A549 (cell line): ENCODE results near the gene SLC12A8.

Experiments
- BHLHE40 ChIP-seq: IDR thresholded peaks from 2 replicates; pipeline ENCODE4 v1.6.1; 2012; ENCODE audit warnings: low read depth, low read length, inconsistent platforms
- HMGXB4 ChIP-seq: fragments of 250-450 bp; sonication (Bioruptor Pico); IDR thresholded peaks from 2 replicates; pipeline ENCODE4 v1.5.0; 2021; ENCODE audit warnings: mild to moderate bottlenecking, moderate library complexity, borderline replicate concordance
- JUNB ChIP-seq: fragments of >200 bp; sonication (Bioruptor Twin); formaldehyde crosslinking; IDR thresholded peaks from 2 replicates; pipeline ENCODE4 v1.6.1; 2016
- MAZ ChIP-seq: fragments of 150-350 bp; IDR thresholded peaks from 2 replicates; pipeline ENCODE4 v1.6.1; 2014; ENCODE audit warnings: antibody characterized with exemption, low read depth, low read length, borderline replicate concordance

- peak; percentile 48; the same call in 1 of the 2 replicates for TF ChIP-seq JUNB
- no peak for TF ChIP-seq MAZ
- no peak for TF ChIP-seq HMGXB4 (CRISPR knock-in tag)
- no peak for TF ChIP-seq BHLHE40
Observed at GRCh38 chr3:125110016-125110875, 102.3 kb downstream of the SLC12A8 start.
